HepG2 (cell line): ENCODE data around the gene GAPDH. TPM values are rescaled to one million over a fixed set of nuclear protein-coding genes. Genes with fewer than 3 reads are reported as not detected.

Source experiments
- ATAC-seq: fragments of 200-7000 bp; cut with Tn5 transposase; 3 replicates; pipeline ENCODE4 v1.9.1; 2020; ENCODE audit warnings: mild to moderate bottlenecking, moderate library complexity
- BruUV-seq: library from RNA; stranded (reverse); fragments of 400-500 nt; replicated peaks from 2 replicates; lab custom pipeline; 2021; lab: Mats Ljungman, UMichigan
- CTCF ChIA-PET: fragments of 300-600 bp; formaldehyde crosslinking; extraction: SDS; loops from one replicate; lab custom pipeline; 2021; ENCODE audit warnings: low total read pairs, inconsistent platforms, low intra/inter-chr PET ratio; lab: Yijun Ruan, JAX
- POLR2A ChIA-PET: fragments of 350-600 bp; sonication (Branson Sonifier 250); formaldehyde crosslinking; loops from one replicate; lab custom pipeline; 2020; ENCODE audit warnings: antibody characterized with exemption, inconsistent platforms; lab: Yijun Ruan, JAX
- DNase-seq: peaks from one replicate; pipeline ENCODE4 v3.0.0-alpha.2; 2015; ENCODE audit warnings: low spot score
- FAIRE-seq: peaks from 3 replicates; lab custom pipeline; 2011; peaks lifted over from hg19 to GRCh38; lab: Jason Lieb, UNC
- H2AFZ ChIP-seq: one replicate; pipeline ENCODE4 v1.6.1; 2011; ENCODE audit warnings: low read length, inconsistent platforms
- H3K27ac ChIP-seq: fragments of 300-600 bp; 3 replicates; pipeline ENCODE4 v1.8.0; 2011; ENCODE audit warnings: mixed run types, mild to moderate bottlenecking, mixed read lengths, low read length, inconsistent platforms; ENCODE audit not compliant: insufficient read depth; ENCODE audit errors: extremely low read length
- H3K27me3 ChIP-seq, 2 experiments: fragments of 200-600 bp in 1 of 2; 2 replicates in 1 of 2; 3 replicates in 1 of 2; pipeline versions ENCODE4 v1.6.0 to v1.8.0; 2011; ENCODE audit warnings: low read length in 2 of 2, mild to moderate bottlenecking in 2 of 2, moderate library complexity in 2 of 2, inconsistent platforms in 1 of 2; ENCODE audit not compliant: insufficient read depth in 2 of 2, control insufficient read depth in 1 of 2
- H3K36me3 ChIP-seq, 2 experiments: fragments of 200-600 bp in 1 of 2; replicated peaks in 1 of 2; 2 replicates in 1 of 2; 3 replicates in 1 of 2; pipeline versions ENCODE4 v1.5.1 to v1.8.0; 2011; ENCODE audit warnings: low read length in 2 of 2, inconsistent platforms in 1 of 2; ENCODE audit not compliant: insufficient read depth in 2 of 2, control insufficient read depth in 1 of 2
- H3K4me1 ChIP-seq: 2 replicates; pipeline ENCODE4 v1.5.1; 2012; ENCODE audit warnings: low read length, inconsistent platforms; ENCODE audit not compliant: insufficient read depth
- H3K4me2 ChIP-seq: 2 replicates; pipeline ENCODE4 v1.6.0; 2011; ENCODE audit warnings: low read depth, low read length, inconsistent platforms
- H3K4me3 ChIP-seq, 3 experiments: fragments of 200-600 bp in 1 of 3; sonication (generic), shearing (Covaris generic) in 1 of 3; replicated peaks in 1 of 3; 2 replicates each; pipeline ENCODE4 v1.5.1; 2011 to 2016; ENCODE audit warnings: low read length in 3 of 3, inconsistent platforms in 2 of 3, low read depth in 2 of 3, mild to moderate bottlenecking in 2 of 3, control low read depth in 1 of 3, mixed read lengths in 1 of 3; ENCODE audit not compliant: insufficient read depth in 1 of 3
- H3K79me2 ChIP-seq: one replicate; pipeline ENCODE4 v1.6.1; 2011; ENCODE audit warnings: low read length, inconsistent platforms; ENCODE audit not compliant: insufficient read depth
- H3K9ac ChIP-seq: 2 replicates; pipeline ENCODE4 v1.6.0; 2011; ENCODE audit warnings: mild to moderate bottlenecking, low read depth, low read length, inconsistent platforms; ENCODE audit not compliant: insufficient read depth
- H3K9me3 ChIP-seq: 2 replicates; pipeline ENCODE4 v1.5.1; 2012; ENCODE audit warnings: mild to moderate bottlenecking, low read length
- H4K20me1 ChIP-seq: 2 replicates; pipeline ENCODE4 v1.6.0; 2011; ENCODE audit warnings: inconsistent platforms, mild to moderate bottlenecking, low read length, moderate library complexity; ENCODE audit not compliant: insufficient read depth
- AKAP8 ChIP-seq: sonication (generic); formaldehyde crosslinking; IDR thresholded peaks from 2 replicates; pipeline ENCODE4 v1.5.1; 2020; ENCODE audit warnings: mild to moderate bottlenecking, missing genetic modification reagents
- ARHGAP35 ChIP-seq: sonication (generic); formaldehyde crosslinking; IDR thresholded peaks from 2 replicates; pipeline ENCODE4 v1.9.0; 2022; ENCODE audit warnings: mild to moderate bottlenecking, inconsistent platforms, moderate library complexity, missing genetic modification reagents, borderline replicate concordance
- CEBPB ChIP-seq: IDR thresholded peaks from 2 replicates; pipeline ENCODE4 v1.6.1; 2011; ENCODE audit warnings: low read depth, low read length, improper control_type of control experiment, borderline replicate concordance
- CSRNP1 ChIP-seq: sonication (generic); formaldehyde crosslinking; IDR thresholded peaks from 2 replicates; pipeline ENCODE4 v1.8.1; 2023; ENCODE audit warnings: mild to moderate bottlenecking, missing genetic modification reagents
- HCFC1 ChIP-seq: fragments of 150-350 bp; IDR thresholded peaks from 2 replicates; pipeline ENCODE4 v1.6.1; 2014; ENCODE audit warnings: low read depth, low read length
- JUN ChIP-seq: sonication (generic); formaldehyde crosslinking; IDR thresholded peaks from 2 replicates; pipeline ENCODE4 v1.4.0; 2020; ENCODE audit warnings: mild to moderate bottlenecking, missing genetic modification reagents
- NFE2L2 ChIP-seq: fragments of 150-350 bp; IDR thresholded peaks from 2 replicates; pipeline ENCODE4 v1.6.1; 2014; ENCODE audit warnings: low read length
- SOX5 ChIP-seq: IDR thresholded peaks from 2 replicates; pipeline ENCODE4 v1.6.1; 2016; ENCODE audit warnings: borderline replicate concordance
- TBP ChIP-seq: sonication (generic); formaldehyde crosslinking; IDR thresholded peaks from 2 replicates; pipeline ENCODE4 v1.5.0; 2020; ENCODE audit warnings: missing genetic modification reagents
- UBTF ChIP-seq: sonication (generic); formaldehyde crosslinking; IDR thresholded peaks from 2 replicates; pipeline ENCODE4 v1.4.0; 2020; ENCODE audit warnings: mild to moderate bottlenecking, missing genetic modification reagents
- WIZ ChIP-seq: sonication (generic); formaldehyde crosslinking; IDR thresholded peaks from 2 replicates; pipeline ENCODE4 v1.5.1; 2020; ENCODE audit warnings: mild to moderate bottlenecking, missing genetic modification reagents
- ZNF34 ChIP-seq: sonication (generic); formaldehyde crosslinking; IDR thresholded peaks from 2 replicates; pipeline ENCODE4 v1.4.0; 2020; ENCODE audit warnings: mild to moderate bottlenecking, missing genetic modification reagents, borderline replicate concordance
- ZNF607 ChIP-seq: sonication (generic); formaldehyde crosslinking; IDR thresholded peaks from 2 replicates; pipeline ENCODE4 v1.5.1; 2020; ENCODE audit warnings: missing genetic modification reagents, mild to moderate bottlenecking, borderline replicate concordance
- WGBS: methylation state at CpG from one replicate; pipeline ENCODE4 v1.1.6; 2017; ENCODE audit warnings: low lambda C conversion rate; 5-methylcytosine and 5-hydroxymethylcytosine counted together
- in situ Hi-C: cut with HindIII; loops from 2 replicates; pipeline ENCODE4 v1.10.0; 2017; ENCODE audit warnings: low pct_unique_long_range_greater_than_20kb; ENCODE audit not compliant: extremely low pct_ligation_motif_present
- intact Hi-C: fragments of 100-400 bp; cut with micrococcal nuclease; formaldehyde crosslinking; loops from one replicate; pipeline ENCODE4 v1.10.0; 2022; ENCODE audit not compliant: unreplicated experiment
- polyA plus RNA-seq, 8 experiments: library from polyadenylated mRNA; depleted of rRNA in 3 of 8; stranded (reverse) in 7 of 8; unstranded in 1 of 8; fragments of >200 nt; fragmentation: Illumina TruSeq in 4 of 8; extraction: Trizol in 4 of 8; gene quantifications; 2 replicates each; pipeline versions ENCODE4 v1.2.1 to v1.2.3, GENCODE V29; 2011 to 2016; ENCODE audit warnings: low read depth in 4 of 8, missing spikeins in 1 of 8, mixed read lengths in 1 of 8; ENCODE audit not compliant: insufficient read depth in 1 of 8
- total RNA-seq, 5 experiments: library from RNA; depleted of rRNA; stranded (reverse); fragments of >200 nt; fragmentation: Illumina TruSeq; extraction: Trizol; gene quantifications; 2 replicates each; pipeline ENCODE4 v1.2.3, GENCODE V29; 2016; ENCODE audit warnings: low read depth in 1 of 5

Gene GAPDH
- total and polyA plus RNA-seq, 2 of the 13 experiments (the other 11 are each of a cell fraction or from before 2014, with no cell fraction given), result 3,038 to 12,722 TPM

GRCh38 chr12:6562881-6563280, 28.6 kb downstream of the GAPDH start:
- DNase-seq (no peak), ATAC-seq (no peak)
- WGBS, result 97% methylated on average over 10 of the region's 10 CpGs
- H3K27ac ChIP-seq, result no peak overlapping the region
- H3K4me1 ChIP-seq, result peaks cover 13% of the 10 kb centered on the region
- ChIA-PET CTCF (interaction anchor here (1.0 kb wide), 1 partner anchor 135 kb away, joined by 3 read pairs; no protein-coding TSS in a partner anchor), POLR2A (no interaction called here)
- H4K20me1 ChIP-seq, result no peaks in the 10 kb centered on the region
- peaks cover 32 to 63% of the 10 kb centered on the region in 2 experiments for H3K36me3 ChIP-seq
- H3K4me3 ChIP-seq, result no peak overlapping the region
- peaks cover 30% of the 10 kb centered on the region for H3K79me2 ChIP-seq
- H2AFZ ChIP-seq, result no peak overlapping the region
- BruUV-seq, result no TSS peak
- intact Hi-C loops, result no loop called here
- no peak for TF ChIP-seq WIZ (CRISPR knock-in tag)
- TF ChIP-seq TBP (CRISPR knock-in tag), result no peak
- no peak for TF ChIP-seq ZNF607
- TF ChIP-seq ARHGAP35 (CRISPR knock-in tag), result no peak
- TF ChIP-seq UBTF, result no peak
- TF ChIP-seq, all 625 proteins: peak for 0
- Histone ChIP-seq H3K27me3 (no peaks in the 10 kb centered on the region), H3K4me2 (no peak overlapping the region), H3K9me3 (no peaks in the 10 kb centered on the region), H3K9ac (no peak overlapping the region)
- in situ Hi-C loops, result no loop called here
- no peak for FAIRE-seq

DNA sequence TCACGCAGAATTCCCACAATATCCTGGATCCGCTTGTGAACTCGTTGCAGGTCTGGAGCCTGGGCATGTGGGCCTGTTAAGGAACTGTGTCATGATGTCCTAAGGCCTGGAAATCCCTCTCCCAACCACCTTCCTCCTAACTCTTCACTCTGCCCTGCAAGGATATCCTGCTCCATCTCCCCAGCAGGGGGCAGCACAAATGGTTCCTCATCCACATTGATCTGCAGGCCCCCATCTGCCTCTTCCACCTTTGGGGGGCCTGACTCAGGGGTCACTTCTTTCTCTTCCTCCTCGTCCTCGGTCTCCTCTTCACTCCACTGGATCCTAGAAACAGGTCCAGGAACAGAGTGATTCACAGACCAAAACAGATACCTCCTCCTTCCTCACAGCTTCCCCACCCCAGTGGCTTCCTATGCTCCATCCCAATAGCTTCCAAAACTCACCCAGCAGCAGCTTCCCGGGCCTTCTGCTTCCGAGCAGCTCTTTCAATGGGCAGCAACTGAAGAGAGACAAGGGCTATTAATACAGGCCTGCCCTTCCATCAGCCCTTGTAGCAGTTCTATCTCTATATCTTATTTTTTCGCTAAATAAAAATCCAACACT, 29.2 kb downstream of the GAPDH start:
- Histone ChIP-seq H3K36me3 (peaks cover 32 to 63% of the 10 kb centered on the region in 2 experiments), H3K4me1 (peaks cover 14% of the 10 kb centered on the region), H3K9me3 (no peaks in the 10 kb centered on the region), H3K27ac (no peak overlapping the region), H3K27me3 (no peaks in the 10 kb centered on the region), H3K4me3 (no peak overlapping the region), H3K4me2 (no peak overlapping the region), H3K9ac (no peak overlapping the region), H3K79me2 (peaks cover 32% of the 10 kb centered on the region), H4K20me1 (no peaks in the 10 kb centered on the region), H2AFZ (no peak overlapping the region)
- DNase-seq, result peak; percentile 54
- intact Hi-C loops (no loop called here), in situ Hi-C loops (no loop called here)
- 86% methylated on average over 8 of the region's 8 CpGs for WGBS
- BruUV-seq, result no TSS peak
- ATAC-seq, result peak; percentile 59
- FAIRE-seq, result peak; percentile 59
- ChIA-PET CTCF (interaction anchor here (1.0 kb wide), 1 partner anchor 135 kb away, joined by 3 read pairs; no protein-coding TSS in a partner anchor), POLR2A (no interaction called here)
- TF ChIP-seq SOX5 (CRISPR knock-in tag), result no peak
- TF ChIP-seq ZNF34 (CRISPR knock-in tag), result no peak
- TF ChIP-seq NFE2L2, result no peak
- no peak for TF ChIP-seq JUN (CRISPR knock-in tag)
- TF ChIP-seq CSRNP1 (CRISPR knock-in tag), result no peak
- TF ChIP-seq CEBPB, result no peak
- TF ChIP-seq HCFC1, result no peak
- no peak for TF ChIP-seq AKAP8 (CRISPR knock-in tag)
